ENCODE results near the gene STX2.

DNA sequence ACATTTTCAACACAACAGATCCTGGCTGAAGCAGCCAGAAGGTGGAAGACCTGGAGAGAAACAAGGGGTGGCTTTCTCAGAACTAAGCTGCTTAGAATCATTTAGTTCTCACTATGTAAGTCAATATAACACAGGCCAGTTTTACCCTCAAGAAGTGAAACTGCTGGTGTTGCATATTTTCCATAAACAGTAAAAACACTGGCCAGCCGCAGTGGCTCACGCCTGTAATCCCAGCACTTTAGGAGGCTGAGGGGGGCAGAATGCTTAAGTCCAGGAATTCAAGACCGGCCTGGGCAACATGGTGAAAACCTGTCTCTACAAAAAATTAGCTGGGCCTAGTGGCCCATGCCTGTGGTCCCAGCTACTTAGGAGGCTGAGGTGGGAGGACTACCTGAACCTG, 11.6 kb downstream of the STX2 start:
- TF ChIP-seq CTCF (IDR thresholded peaks at IDR 0.05; ENCODE audit: extremely low read depth in 1 of 2, insufficient read depth in 1 of 2, low read depth in 1 of 2, low read length in 2 of 2): no peak
- no peak for TF ChIP-seq POLR2A (IDR thresholded peaks at IDR 0.05; ENCODE audit: low read depth, low read length)
- no peak for TF ChIP-seq POLR2AphosphoS5 (IDR thresholded peaks at IDR 0.05; ENCODE audit: insufficient read depth, low read depth, low read length)
- no peak for TF ChIP-seq EZH2 (IDR thresholded peaks at IDR 0.05; ENCODE audit: borderline replicate concordance, low read depth, low read length, severe bottlenecking)
- TF ChIP-seq, protein P1, sequence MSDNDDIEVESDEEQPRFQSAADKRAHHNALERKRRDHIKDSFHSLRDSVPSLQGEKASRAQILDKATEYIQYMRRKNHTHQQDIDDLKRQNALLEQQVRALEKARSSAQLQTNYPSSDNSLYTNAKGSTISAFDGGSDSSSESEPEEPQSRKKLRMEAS (IDR thresholded peaks at IDR 0.05; ENCODE audit: insufficient read depth, insufficient read length): no peak
- no peak for TF ChIP-seq JUN (IDR thresholded peaks at IDR 0.05; ENCODE audit: borderline replicate concordance, insufficient read depth, insufficient read length, low read depth)
